GM19463 (cell line): ENCODE results near the gene TNFRSF19.
"Not testable (repeated sequence)": the region's sequence is repeated elsewhere in the genome, so short reads cannot be mapped to it uniquely, and the experiment has no call there.

Experiments used
- ATAC-seq: cut with Tn5 transposase; IDR thresholded peaks from one replicate; pipeline ENCODE4 v1.9.1; 2021; ENCODE audit warnings: mild to moderate bottlenecking, moderate library complexity; ENCODE audit not compliant: unreplicated experiment

The TNFRSF19 gene

DNA sequence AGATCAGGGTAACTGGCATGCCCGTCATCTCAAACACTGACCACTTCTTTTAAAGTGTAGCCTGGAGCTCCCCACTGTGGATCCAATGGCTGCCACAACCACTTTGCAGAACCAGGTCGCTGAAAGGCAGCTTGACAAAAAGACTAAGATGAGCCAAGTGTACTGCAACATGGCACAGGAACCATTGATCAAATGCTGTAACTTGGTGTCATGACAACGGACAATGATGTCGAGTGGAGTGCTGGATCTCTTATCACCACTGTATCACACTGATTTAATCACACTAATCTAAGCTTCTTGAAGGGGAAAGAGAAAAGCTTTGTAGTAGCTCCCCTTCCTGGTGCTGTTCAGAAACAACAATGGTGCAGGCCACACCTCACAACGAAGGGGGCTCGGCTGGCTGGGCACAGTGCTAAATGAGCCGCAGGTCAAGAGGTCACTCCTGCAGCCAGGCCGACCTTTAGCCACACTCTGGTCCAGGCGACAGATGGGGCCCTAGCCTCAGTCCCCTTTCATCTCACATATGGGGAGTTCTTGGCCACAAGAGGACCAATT is 2.2 kb upstream of the TNFRSF19 start:
- ATAC-seq, result no peak

DNA sequence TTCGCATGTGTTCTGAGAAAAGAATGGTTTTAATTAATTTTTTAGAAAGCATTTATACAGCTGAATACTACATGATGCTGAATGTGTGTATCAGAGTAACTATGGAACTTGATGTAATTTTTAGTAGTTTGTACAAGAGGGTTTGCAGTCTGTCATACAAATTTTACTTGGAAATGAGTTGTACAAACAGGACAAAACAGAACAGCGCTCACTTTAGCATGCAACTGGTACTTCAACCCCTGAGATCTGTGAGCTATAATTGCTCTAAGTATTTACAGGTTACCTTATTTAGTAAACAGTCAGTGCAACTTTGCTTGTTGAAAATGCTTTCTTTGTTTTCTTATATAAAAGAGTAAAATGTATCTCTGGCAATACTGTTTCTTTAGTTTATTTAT is 706 bp downstream of the TNFRSF19 start:
- ATAC-seq, result no peak

DNA sequence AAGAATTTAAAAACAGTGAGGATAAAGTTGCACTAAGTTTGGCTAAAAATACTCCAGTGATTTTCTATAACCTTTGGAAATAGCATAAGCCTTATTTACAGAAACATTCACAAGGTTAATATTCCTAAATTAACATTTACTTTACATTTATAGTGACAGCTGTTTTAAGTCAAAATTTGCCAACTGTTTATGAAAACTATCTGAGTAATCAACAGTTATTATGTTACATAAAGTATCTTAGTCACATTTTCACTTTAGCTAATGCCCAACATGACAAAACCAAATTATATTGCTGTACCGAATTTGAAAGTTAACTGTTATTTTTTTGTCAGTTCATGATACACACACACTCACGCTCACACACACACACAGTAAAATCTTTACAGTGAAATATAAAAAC is 1.2 kb downstream of the TNFRSF19 start:
- ATAC-seq, result no peak

GRCh38 chr13:23572836-23573235 is 2.6 kb downstream of the TNFRSF19 start:
- ATAC-seq, result no peak

DNA sequence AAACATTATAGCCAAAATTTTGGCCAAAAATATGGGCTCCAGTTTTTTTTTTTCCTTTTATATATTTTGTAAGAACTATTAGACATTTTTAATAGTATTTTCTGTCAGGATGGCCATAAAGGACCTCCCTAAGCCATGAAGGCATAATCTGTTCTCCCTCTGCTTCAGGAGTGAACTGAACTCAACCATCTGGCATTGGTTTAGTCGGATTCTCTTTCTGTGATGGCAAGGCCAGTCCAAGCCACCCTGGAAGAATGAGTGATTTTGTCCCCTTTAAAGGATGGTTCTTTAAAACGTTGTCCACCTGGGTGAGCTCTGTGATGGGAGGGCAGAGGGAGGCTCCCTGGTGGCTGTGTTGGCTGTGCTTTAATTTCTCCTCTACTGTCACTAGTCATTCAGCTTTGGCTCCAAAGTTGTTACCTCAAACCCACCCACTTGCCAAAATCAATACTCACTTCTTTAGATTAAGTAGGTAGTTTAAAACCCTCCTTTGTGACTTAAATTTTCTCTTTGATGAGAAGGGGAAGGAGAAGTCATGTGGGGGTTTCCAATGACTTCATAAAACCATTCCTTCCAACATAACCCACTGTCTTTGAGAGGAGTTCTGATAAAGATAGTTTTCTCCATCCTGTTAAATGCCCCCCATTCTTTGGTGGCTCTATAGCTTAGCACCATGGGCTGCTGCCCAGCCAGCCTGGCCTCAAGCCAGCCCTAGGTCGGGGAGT is 4.4 kb downstream of the TNFRSF19 start:
- ATAC-seq, result no peak

DNA sequence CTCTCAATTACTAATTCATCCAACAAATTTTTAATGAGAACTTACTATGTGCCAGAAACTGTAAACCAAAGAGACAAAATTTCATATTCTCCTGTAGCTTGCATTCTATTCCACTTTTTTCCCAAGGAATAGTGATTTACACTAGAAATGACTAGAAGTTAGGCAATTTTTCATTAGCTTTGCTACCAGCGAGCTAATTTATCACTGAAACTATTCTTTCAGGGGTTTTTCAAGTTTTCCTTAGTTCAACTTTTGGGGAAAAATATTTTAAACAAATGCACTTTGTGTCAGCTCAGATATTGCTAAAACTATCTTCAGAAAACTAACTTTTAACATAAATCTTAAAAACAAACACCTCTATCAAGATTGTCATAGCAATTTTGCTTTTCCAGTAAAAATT is 5.4 kb downstream of the TNFRSF19 start:
- ATAC-seq, result no peak

DNA sequence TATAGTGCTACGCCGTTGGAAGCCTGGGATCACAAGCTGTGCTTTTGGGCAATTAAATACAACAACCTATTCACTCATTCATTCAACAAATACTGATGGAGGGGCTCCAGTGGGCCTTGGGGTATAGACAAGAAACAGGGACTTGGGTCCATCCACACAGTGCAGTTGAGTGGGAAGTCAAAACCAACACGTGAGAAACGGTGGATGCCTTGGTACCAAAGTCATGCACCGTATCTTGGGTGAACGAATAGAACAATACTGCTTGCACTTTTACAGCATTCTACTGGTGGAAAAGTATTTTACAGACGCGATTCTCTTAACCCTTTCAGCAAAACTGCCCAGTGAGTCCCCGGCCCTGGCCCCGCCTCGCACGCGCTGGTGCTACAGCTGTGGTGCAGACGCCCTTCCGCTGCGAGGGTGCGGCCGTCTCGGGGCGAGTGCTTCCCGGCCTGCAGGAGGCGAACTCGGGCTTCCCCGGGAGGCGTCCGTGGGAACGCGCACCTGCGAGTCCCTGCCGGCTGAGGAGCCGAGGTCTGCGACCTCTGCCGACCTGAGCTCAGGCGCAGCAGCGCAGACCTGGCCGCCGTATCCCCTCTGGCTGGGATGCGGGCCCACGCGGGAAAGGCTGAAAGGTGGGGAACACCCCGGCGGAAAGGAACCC is 8.3 kb downstream of the TNFRSF19 start:
- peak; percentile 61 for ATAC-seq

DNA sequence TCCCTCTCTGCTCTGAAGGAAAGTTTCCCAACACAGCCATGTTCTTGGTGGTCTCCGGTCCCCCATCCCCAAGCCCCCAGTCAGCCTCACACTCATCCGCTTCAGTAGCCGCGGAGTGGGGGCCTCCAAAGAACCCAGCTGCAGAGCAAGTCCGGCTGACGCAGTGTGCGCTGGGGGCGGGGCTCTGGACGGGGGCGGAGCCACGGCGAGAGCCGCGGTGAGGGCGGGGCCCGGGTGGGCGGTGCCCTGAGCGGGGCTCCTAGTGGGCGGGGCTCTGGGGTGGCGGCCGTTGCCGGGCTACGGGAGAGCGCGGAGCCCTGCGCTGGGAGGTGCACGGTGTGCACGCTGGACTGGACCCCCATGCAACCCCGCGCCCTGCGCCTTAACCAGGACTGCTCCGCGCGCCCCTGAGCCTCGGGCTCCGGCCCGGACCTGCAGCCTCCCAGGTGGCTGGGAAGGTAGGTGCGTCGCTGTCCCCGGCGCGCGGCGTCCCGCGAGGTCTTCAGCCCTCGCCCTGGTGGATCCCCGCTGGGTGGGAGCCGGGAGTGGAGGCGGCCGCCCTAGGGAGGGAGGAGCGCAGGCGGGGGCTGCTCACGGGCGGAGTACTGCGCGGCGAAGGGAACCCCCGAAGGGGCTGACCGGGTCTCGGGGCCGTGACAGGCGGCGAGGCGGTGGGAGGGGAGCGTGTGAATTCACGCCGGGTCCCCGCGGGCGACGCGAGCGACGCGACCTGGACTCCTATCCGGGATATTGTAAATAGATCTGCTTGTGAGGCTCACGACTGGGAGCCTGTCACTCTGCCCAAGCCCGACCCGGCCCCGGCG is 9.1 kb downstream of the TNFRSF19 start:
- ATAC-seq, result peak; percentile 87

GRCh38 chr13:23579896-23580683 is 9.9 kb downstream of the TNFRSF19 start:
- no peak for ATAC-seq

DNA sequence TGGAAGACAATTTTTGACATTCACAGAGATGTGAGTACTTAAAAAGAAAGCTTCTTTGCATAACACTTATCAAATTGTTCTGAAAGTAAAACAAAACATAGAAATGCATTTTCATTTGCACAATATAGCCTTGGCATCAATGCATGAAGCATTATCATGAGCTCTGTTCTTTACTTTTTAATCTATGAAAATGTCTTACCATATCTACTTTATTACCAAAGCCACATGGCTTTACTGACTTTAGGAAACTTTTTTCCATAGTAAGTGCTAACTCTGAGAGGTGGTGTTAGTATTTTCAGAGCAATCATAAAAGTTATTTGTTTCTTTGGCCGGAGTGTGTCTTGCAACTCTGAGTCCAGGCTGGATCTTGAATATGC is 10.5 kb downstream of the TNFRSF19 start:
- no peak for ATAC-seq

- ATAC-seq, result no peak
Measured at GRCh38 chr13:23583491-23583890, 13.3 kb downstream of the TNFRSF19 start.

DNA sequence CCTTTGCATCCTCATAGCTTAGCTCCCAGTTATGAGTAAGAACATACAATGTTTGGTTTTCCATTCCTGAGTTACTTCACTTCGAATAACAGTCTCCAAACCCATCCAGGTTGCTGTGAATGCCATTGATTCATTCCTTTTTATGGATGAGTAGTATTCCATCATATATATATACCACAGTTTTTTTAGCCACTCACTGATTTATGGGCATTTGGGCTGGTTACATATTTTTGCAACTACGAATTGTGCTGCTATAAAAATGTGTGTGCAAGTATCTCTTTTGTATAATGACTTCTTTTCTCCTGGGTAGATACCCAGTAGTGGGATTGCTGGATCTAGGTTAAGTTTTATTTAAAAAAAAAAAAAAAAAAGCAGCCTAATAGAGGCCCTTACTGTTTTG is 14.1 kb downstream of the TNFRSF19 start:
- ATAC-seq, result no peak

- no peak for ATAC-seq
Measured at GRCh38 chr13:23586336-23586735, 16.1 kb downstream of the TNFRSF19 start.

DNA sequence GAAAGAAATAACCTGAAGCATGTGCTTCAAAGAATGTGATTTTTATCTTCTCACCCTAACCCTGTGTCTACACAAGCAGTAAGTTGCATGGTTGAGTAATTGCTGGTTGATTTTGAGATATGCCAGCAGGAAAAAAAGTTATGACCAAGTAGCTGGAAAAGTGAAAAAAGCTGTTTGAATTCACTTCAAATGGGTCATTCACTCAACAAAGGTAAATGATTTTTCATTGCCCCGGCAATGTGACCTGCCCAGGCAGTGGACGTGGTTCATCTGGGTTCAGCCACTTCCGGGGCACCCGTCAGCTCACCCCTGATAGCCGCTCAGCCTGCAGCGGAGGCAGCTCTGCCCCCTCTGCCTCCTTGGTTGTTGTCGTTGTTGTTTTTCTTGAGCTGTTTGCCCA is 18.5 kb downstream of the TNFRSF19 start:
- no peak for ATAC-seq

GRCh38 chr13:23592596-23592995 is 22.4 kb downstream of the TNFRSF19 start:
- no peak for ATAC-seq

DNA sequence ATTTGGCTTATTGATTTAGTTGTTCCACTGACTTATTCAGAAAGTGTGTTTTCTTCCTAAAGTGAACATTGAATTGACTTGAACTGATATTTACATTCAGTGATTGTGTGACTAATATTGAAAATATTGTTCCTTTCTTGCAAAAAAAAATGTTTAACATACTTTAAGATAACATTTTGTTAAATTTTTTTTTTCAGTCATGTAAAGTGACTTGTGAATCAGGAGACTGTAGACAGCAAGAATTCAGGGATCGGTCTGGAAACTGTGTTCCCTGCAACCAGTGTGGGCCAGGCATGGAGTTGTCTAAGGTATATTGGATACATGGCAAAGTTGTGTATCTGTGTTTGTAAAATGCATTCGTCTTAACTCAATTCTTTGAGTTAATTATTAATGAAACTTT is 22.9 kb downstream of the TNFRSF19 start:
- ATAC-seq, result no peak

DNA sequence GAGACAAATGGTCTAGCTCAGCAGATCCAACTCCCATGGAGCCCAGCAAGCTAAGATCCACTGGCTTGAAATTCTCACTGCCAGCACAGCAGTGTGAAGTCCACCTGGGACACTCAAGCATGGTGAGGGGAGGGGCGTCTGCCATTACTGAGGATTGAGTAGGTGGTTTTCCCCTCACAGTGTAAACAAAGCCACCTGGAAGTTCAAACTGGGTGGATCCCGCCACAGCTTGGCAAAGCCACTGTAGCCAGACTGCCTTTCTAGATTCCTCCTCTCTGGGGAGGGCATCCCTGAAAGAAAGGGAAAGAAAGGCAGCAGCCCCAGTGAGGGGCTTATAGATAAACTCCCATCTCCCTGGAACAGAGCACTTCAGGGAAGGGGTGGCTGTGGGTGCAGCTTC is 24.1 kb downstream of the TNFRSF19 start:
- not testable (repeated sequence) for ATAC-seq

GRCh38 chr13:23598369-23598768 is 28.2 kb downstream of the TNFRSF19 start:
- no peak for ATAC-seq

DNA sequence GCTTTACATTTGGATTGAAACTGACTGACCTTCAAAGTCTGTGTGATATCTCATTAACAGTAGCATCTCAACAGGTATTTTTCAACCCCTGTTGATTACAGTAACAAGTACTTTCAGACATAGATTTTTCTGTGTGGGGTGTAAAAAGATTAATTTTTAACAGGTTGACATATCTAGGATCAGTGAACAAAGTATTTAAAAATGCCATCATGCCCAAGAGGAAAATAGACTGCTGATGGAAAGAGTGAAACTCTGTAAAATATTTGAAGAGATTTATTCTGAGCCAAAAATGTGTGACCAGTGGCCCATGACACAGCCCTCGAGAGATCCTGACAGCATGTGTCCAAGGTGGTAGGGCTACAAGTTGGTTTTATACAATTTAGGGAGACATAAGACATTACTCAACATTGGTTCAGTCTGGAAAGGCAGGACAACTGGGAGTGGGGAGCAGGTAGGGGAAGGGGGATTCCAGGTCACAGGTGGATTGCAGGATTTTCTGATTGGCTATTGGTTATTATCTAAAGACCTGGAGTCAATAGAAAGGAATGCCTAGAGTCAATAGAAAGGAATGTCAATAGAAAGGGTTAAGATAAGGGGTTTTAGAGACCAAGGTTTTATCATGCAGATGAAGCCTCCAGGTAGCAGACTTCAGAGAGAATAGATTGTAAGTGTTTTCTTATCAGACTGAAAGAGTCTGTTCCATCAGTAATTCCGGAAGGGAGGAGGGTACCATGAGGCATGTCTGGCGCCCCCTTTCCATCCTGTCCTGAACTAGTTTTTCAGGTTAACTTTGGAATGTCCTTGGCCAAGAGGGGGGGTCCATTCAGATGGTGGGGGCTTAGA is 29.1 kb downstream of the TNFRSF19 start:
- ATAC-seq, result no peak

GRCh38 chr13:23600100-23600499 is 29.9 kb downstream of the TNFRSF19 start:
- ATAC-seq, result no peak
